ENCODE results near the gene P2RY11. TPM values are rescaled to one million over a fixed set of nuclear protein-coding genes. Genes with fewer than 3 reads are reported as not detected.

The P2RY11 gene
- total RNA-seq, 1 donor from 2014 or later, result 19.3 TPM

- no peak overlapping the region for H2AFZ ChIP-seq (ENCODE audit: low read depth, low read length)
- H3K27me3 ChIP-seq (ENCODE audit: insufficient read depth, low read length), result no peaks in the 10 kb centered on the region
- no peak overlapping the region for H3K4me3 ChIP-seq (ENCODE audit: insufficient read depth, low read depth, low read length)
- H3K27me3 Mint-ChIP-seq (ENCODE audit: low read depth, unreplicated experiment), result no peaks in the 10 kb centered on the region
- H3K9me3 ChIP-seq (ENCODE audit: insufficient read depth, low read depth, low read length), result no peaks in the 10 kb centered on the region
- no peak overlapping the region for H3K27ac ChIP-seq (ENCODE audit: low read depth, low read length)
- no peak for TF ChIP-seq CTCF (IDR thresholded peaks at IDR 0.05; ENCODE audit: insufficient read depth, low read depth, low read length)
- TF ChIP-seq EZH2 (IDR thresholded peaks at IDR 0.05; ENCODE audit: insufficient read depth, low read length), result no peak
- no peaks in the 10 kb centered on the region for H3K9me3 Mint-ChIP-seq (ENCODE audit: unreplicated experiment)
- peaks cover 43% of the 10 kb centered on the region for H3K79me2 ChIP-seq (ENCODE audit: insufficient read depth, low read length)
- H3K36me3 ChIP-seq (ENCODE audit: insufficient read depth, low read length), result peaks cover 13% of the 10 kb centered on the region
- peaks cover 12% of the 10 kb centered on the region for H3K4me1 ChIP-seq (ENCODE audit: insufficient read depth, low read length)
- H3K36me3 Mint-ChIP-seq (ENCODE audit: low read depth, unreplicated experiment), result peaks cover 11% of the 10 kb centered on the region
- H4K20me1 ChIP-seq (ENCODE audit: insufficient read depth, low read length), result peaks cover 63% of the 10 kb centered on the region
- no peak overlapping the region for H3K9ac ChIP-seq (ENCODE audit: low read length)
- no peak overlapping the region for H3K4me2 ChIP-seq (ENCODE audit: low read length)
- no peak for FAIRE-seq
- DNase-seq (ENCODE audit: low read depth), result no peak
- peaks cover 13% of the 10 kb centered on the region for H3K4me1 Mint-ChIP-seq (ENCODE audit: low read depth, unreplicated experiment)
- H3K4me3 Mint-ChIP-seq (ENCODE audit: unreplicated experiment), result peak overlapping the region; percentile 70
- peak overlapping the region; percentile 47 for H3K27ac Mint-ChIP-seq (ENCODE audit: unreplicated experiment)
Observed at GRCh38 chr19:10110076-10110971, 1.2 kb upstream of the P2RY11 start.

DNA sequence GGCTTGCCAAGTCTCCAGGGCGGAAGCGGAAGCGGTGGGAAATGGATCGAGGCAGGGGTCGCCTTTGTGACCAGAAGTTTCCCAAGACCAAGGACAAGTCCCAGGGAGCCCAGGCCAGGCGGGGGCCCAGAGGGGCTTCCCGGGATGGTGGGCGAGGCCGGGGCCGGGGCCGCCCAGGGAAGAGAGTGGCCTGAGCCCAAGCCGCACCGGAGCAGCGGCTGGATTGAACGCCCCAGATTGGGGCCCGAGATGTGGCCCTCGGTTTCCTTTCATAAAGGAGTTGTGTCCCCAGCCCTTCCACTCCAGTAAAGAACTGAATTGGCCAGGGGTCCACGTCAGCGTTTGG is 548 bp upstream of the P2RY11 start:
- FAIRE-seq (no peak), DNase-seq (ENCODE audit: low read depth) (no peak)
- H3K4me2 ChIP-seq (ENCODE audit: low read length), result no peak overlapping the region
- H3K9ac ChIP-seq (ENCODE audit: low read length), result no peak overlapping the region
- peaks cover 13% of the 10 kb centered on the region for H3K36me3 ChIP-seq (ENCODE audit: insufficient read depth, low read length)
- no peak for TF ChIP-seq EZH2 (IDR thresholded peaks at IDR 0.05; ENCODE audit: insufficient read depth, low read length)
- TF ChIP-seq CTCF (IDR thresholded peaks at IDR 0.05; ENCODE audit: insufficient read depth, low read depth, low read length), result no peak
- H3K27ac ChIP-seq (ENCODE audit: low read depth, low read length), result no peak overlapping the region
- H3K27me3 ChIP-seq (ENCODE audit: insufficient read depth, low read length), result no peaks in the 10 kb centered on the region
- peaks cover 69% of the 10 kb centered on the region for H4K20me1 ChIP-seq (ENCODE audit: insufficient read depth, low read length)
- Mint-ChIP-seq H3K4me3 (ENCODE audit: unreplicated experiment) (peak overlapping the region; percentile 50), H3K27ac (ENCODE audit: unreplicated experiment) (no peak overlapping the region), H3K4me1 (ENCODE audit: low read depth, unreplicated experiment) (peaks cover 13% of the 10 kb centered on the region), H3K27me3 (ENCODE audit: low read depth, unreplicated experiment) (no peaks in the 10 kb centered on the region), H3K36me3 (ENCODE audit: low read depth, unreplicated experiment) (peaks cover 12% of the 10 kb centered on the region), H3K9me3 (ENCODE audit: unreplicated experiment) (no peaks in the 10 kb centered on the region)
- H2AFZ ChIP-seq (ENCODE audit: low read depth, low read length), result no peak overlapping the region
- H3K4me3 ChIP-seq (ENCODE audit: insufficient read depth, low read depth, low read length), result no peak overlapping the region
- H3K79me2 ChIP-seq (ENCODE audit: insufficient read depth, low read length), result peaks cover 40% of the 10 kb centered on the region
- H3K9me3 ChIP-seq (ENCODE audit: insufficient read depth, low read depth, low read length), result no peaks in the 10 kb centered on the region
- H3K4me1 ChIP-seq (ENCODE audit: insufficient read depth, low read length), result peaks cover 12% of the 10 kb centered on the region

All from astrocyte (in vitro differentiated cells and primary cell).